ENCODE measurements around the gene FBXO7. TPM values are rescaled to one million over a fixed set of nuclear protein-coding genes. Genes with fewer than 3 reads are reported as not detected.
A peak's percentile ranks its signal among the peaks of the same experiment; 100 is the strongest.

FBXO7 gene
- polyA plus RNA-seq, 1 donor, result 99.4 TPM

DNA sequence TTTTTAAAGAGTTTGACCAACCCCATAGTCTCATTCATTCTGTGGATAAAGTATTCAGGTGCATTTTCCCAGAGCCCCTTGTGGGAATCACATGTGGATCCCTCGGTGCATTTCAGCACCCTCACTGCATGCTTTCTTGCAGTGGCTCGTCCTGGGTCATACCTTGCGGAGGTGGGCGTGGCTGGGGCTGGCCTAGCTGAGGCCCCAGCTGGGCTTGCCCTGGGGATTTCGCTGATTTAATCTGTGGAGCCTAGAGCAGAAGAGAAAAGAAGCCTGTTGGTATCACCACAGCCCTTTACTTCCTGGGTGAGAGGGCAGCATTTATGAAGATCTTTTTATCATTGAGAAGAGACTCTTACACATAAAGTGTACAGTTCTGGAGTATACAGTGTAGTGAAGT, 53.1 kb downstream of the FBXO7 start:
- Histone ChIP-seq H3K27ac (ENCODE audit: low read length) (no peak overlapping the region), H3K9me3 (ENCODE audit: control insufficient read depth, low read depth, low read length) (no peaks in the 10 kb centered on the region), H3K36me3 (ENCODE audit: control insufficient read depth, insufficient read depth, low read length) (no peaks in the 10 kb centered on the region), H3K4me3 (ENCODE audit: low read length) (no peak overlapping the region), H3K4me1 (ENCODE audit: control insufficient read depth, insufficient read depth, low read length) (peaks cover 10% of the 10 kb centered on the region), H3K27me3 (ENCODE audit: control insufficient read depth, insufficient read depth, low read length) (no peaks in the 10 kb centered on the region)
- no CpG with 5 or more reads among the region's 5 CpGs for WGBS (ENCODE audit: insufficient coverage, low lambda C conversion rate)
- DNase-seq, result no peak

DNA sequence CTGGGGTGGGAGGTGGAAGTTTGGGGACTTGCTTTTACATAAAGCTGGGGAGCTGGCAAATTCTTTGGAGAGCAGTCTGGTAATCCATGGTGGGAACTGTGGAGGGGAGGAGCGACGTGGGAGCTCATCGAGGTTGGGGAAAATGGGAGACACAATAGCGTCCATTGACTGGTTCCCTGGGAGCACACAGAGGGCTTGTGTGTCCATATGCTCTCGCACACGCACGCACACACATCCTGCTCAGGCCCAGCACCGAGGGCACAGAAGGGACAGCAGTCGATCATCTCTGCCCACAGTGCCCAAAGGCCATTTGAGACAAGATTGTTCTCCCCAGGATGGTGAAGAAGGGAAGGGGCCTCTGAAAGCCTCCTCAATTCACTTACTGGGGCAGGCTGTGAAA, 53.7 kb downstream of the FBXO7 start:
- H3K27ac ChIP-seq (ENCODE audit: low read length), result no peak overlapping the region
- no peaks in the 10 kb centered on the region for H3K36me3 ChIP-seq (ENCODE audit: control insufficient read depth, insufficient read depth, low read length)
- H3K27me3 ChIP-seq (ENCODE audit: control insufficient read depth, insufficient read depth, low read length), result no peaks in the 10 kb centered on the region
- peaks cover 10% of the 10 kb centered on the region for H3K4me1 ChIP-seq (ENCODE audit: control insufficient read depth, insufficient read depth, low read length)
- DNase-seq, result no peak
- no peak overlapping the region for H3K4me3 ChIP-seq (ENCODE audit: low read length)
- H3K9me3 ChIP-seq (ENCODE audit: control insufficient read depth, low read depth, low read length), result no peaks in the 10 kb centered on the region
- no CpG with 5 or more reads among the region's 9 CpGs for WGBS (ENCODE audit: insufficient coverage, low lambda C conversion rate)

DNA sequence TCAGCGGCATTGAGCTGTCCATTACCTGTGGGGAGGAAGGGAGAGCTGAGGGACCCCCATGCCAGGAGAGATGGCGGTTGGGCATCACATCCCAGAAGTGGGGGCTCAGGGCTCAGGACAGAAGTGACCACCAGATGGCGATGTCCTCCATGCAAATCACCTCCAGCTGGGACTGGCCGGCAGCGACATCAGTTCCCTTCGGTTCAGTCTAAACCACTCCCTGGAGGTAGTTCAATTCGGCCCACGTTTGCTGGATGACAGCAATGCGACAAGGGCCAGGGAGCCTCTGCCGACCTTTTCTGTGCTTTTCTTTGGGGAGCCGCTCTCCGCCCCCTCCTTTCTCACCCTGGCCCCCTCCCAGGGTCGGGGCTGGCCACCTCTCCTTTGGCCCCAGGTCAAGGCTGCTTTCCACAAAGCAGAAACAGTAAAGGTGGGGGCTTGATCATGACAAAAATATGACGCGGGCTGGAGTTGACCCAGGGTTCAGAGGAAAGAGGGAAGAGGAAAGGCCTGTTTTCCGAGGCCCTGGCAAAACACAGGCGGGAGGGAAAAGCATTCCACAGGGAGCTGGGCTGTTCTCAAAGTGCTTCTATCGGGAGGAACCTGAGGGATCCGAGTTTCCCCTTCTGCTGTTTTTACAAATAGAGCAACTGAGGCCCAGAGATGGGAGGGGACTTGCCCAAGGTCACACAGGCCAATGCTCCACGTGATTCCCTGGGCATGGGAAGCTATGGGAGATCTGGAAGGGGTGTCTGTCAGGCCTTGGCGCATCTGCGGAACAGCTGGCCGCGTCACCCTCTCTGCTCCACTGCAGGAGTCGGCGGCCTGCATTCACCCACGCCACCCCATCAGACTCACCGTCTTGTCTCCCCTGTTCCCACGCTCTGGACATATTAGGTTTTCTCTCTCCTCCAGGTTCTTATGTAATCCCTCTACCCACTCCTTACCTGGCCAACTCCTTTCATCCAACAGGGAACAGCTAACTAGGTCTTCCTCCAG, 54.7 kb downstream of the FBXO7 start:
- H3K36me3 ChIP-seq (ENCODE audit: control insufficient read depth, insufficient read depth, low read length), result no peaks in the 10 kb centered on the region
- H3K4me1 ChIP-seq (ENCODE audit: control insufficient read depth, insufficient read depth, low read length), result peaks cover 10% of the 10 kb centered on the region
- H3K27me3 ChIP-seq (ENCODE audit: control insufficient read depth, insufficient read depth, low read length), result no peaks in the 10 kb centered on the region
- DNase-seq, result peak; percentile 68 to 77
- H3K9me3 ChIP-seq (ENCODE audit: control insufficient read depth, low read depth, low read length), result no peaks in the 10 kb centered on the region
- no peak overlapping the region for H3K4me3 ChIP-seq (ENCODE audit: low read length)
- no peak overlapping the region for H3K27ac ChIP-seq (ENCODE audit: low read length)
- 90% methylated on average over 2 of the region's 29 CpGs for whole genome bisulfite sequencing (ENCODE audit: insufficient coverage, low lambda C conversion rate)

DNA sequence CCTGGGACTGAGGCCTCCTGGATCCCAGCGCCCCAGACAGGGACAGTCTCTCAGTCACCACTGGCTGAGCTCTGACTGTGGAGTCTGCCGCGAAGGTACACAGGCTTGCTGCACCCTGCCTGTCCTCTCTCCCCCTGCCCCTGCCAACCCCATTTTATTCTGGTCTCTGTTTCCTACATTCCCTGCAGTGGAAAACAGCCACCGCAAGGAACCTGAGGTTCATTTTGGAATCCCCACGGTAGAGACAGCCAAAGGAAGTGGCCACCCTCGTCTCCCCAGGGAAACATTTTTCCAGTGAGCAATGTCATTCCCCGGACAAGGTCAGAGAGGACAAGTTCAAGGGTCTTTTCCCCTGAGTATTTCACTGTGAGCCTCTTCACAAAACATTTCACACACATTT, 56.6 kb downstream of the FBXO7 start:
- Histone ChIP-seq H3K27ac (ENCODE audit: low read length) (no peak overlapping the region), H3K27me3 (ENCODE audit: control insufficient read depth, insufficient read depth, low read length) (no peaks in the 10 kb centered on the region), H3K4me1 (ENCODE audit: control insufficient read depth, insufficient read depth, low read length) (peaks cover 13% of the 10 kb centered on the region), H3K36me3 (ENCODE audit: control insufficient read depth, insufficient read depth, low read length) (no peaks in the 10 kb centered on the region), H3K9me3 (ENCODE audit: control insufficient read depth, low read depth, low read length) (no peaks in the 10 kb centered on the region), H3K4me3 (ENCODE audit: low read length) (no peak overlapping the region)
- DNase-seq, result no peak
- 39% methylated on average over 3 of the region's 7 CpGs for WGBS (ENCODE audit: insufficient coverage, low lambda C conversion rate)

DNA sequence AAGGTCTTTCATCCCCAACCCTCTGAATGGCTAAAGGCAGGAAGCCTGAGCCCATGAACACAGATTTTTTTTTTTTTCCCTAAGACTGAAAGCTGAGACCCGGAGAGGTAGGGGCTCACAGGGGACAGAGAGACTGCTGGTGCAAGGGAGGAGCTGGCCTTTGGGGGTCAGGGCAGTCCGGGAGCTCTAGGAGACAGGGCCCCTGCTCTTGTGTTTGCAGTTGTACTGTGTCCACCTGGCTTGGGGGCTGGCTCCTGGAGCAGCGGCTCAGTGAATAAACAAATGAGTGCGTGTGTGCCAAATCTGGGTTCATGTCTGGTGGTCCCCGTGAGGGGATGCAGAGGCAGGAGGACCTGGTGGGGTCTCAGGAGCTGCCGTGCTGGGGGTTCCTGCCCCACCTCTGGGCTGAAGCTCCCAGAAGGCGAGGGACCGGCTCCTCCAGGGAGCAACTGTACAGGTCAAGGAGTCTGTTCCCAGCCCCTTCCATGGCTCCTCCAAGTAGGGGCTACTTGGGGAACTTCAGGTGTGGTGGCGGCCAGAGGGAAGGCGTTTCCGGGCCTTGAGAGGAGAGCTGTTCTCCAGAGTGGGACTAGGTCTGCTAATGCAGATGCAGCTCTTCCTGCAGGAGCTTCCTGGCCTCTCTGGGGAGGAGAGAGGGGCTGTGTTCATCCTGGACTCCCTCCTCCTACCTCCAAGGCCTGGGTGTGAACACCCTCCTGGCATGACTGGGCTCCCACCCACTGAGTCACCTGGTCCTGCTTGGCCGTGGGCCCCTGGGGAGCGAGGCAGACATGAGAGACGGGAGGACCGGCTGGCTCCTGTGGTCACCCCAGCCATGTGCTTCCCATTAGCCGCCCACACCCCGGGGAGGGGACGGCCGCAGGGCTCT, 57.6 kb downstream of the FBXO7 start:
- no peak overlapping the region for H3K4me3 ChIP-seq (ENCODE audit: low read length)
- H3K9me3 ChIP-seq (ENCODE audit: control insufficient read depth, low read depth, low read length), result no peaks in the 10 kb centered on the region
- no CpG with 5 or more reads among the region's 19 CpGs for WGBS (ENCODE audit: insufficient coverage, low lambda C conversion rate)
- H3K27ac ChIP-seq (ENCODE audit: low read length), result peak overlapping the region; percentile 70
- no peaks in the 10 kb centered on the region for H3K27me3 ChIP-seq (ENCODE audit: control insufficient read depth, insufficient read depth, low read length)
- peaks cover 13% of the 10 kb centered on the region for H3K4me1 ChIP-seq (ENCODE audit: control insufficient read depth, insufficient read depth, low read length)
- H3K36me3 ChIP-seq (ENCODE audit: control insufficient read depth, insufficient read depth, low read length), result no peaks in the 10 kb centered on the region
- peak; percentile 56 to 62 for DNase-seq

DNA sequence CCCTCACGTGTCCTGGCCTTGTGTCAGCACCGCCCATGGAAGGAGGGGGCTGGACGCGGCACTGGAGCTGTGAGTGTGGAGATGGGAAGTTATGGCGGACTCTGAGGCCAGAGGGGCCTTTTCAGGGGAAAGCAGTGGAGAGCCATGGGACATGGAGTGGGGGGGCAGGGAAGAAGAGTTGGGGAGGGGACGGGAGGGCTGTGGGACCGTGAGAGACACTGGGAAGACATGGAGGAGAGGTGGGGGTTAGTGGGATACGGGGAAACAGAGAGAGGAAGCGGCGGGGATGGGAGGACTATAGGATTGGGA, 58.2 kb downstream of the FBXO7 start:
- H3K9me3 ChIP-seq (ENCODE audit: control insufficient read depth, low read depth, low read length), result no peaks in the 10 kb centered on the region
- no peak overlapping the region for H3K27ac ChIP-seq (ENCODE audit: low read length)
- no CpG with 5 or more reads among the region's 10 CpGs for WGBS (ENCODE audit: insufficient coverage, low lambda C conversion rate)
- no peaks in the 10 kb centered on the region for H3K36me3 ChIP-seq (ENCODE audit: control insufficient read depth, insufficient read depth, low read length)
- H3K4me1 ChIP-seq (ENCODE audit: control insufficient read depth, insufficient read depth, low read length), result peaks cover 13% of the 10 kb centered on the region
- DNase-seq, result no peak
- H3K27me3 ChIP-seq (ENCODE audit: control insufficient read depth, insufficient read depth, low read length), result no peaks in the 10 kb centered on the region
- no peak overlapping the region for H3K4me3 ChIP-seq (ENCODE audit: low read length)

DNA sequence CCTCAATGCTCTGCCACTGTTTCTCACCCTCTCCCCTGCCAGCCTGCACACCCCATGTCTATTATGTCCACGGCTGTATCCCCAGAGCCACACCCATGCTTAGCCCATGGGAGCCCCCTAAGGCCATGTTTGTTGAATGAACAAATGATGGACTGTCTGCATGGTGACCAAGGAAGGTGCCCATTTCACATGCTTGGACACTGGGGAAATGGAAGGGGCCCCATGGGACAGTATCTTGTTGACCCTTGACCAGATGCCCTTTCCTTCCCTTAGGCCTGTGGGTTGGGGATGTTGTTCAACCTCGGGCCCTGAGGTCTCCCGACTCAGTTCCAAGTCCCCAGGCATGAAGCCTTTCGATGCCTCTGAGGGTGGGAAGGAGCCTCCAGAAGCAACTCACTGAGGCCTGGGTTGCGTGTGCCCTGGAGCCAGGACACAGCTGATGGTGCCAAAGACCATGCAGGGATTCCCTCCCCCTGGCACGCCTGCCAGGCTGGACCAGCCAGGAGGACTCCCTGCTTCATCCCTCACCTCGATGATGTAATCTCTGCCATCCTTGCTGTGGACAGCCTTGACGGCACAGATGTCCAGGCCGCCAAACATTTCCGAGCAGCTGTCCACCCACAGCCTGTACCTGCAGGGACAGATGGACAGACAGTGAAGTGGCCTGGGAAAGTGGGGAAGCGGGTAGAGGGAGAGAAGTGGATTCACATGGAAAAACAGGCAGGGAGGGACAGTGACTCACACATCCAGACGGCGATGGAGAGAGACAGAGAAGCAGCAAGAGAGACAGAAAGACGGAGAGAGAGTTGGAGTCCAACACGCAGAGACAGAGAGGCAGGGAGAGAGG, 58.9 kb downstream of the FBXO7 start:
- peak in 1 of 2 donors; percentile 9 for DNase-seq
- peaks cover 13% of the 10 kb centered on the region for H3K4me1 ChIP-seq (ENCODE audit: control insufficient read depth, insufficient read depth, low read length)
- no peaks in the 10 kb centered on the region for H3K36me3 ChIP-seq (ENCODE audit: control insufficient read depth, insufficient read depth, low read length)
- no peak overlapping the region for H3K27ac ChIP-seq (ENCODE audit: low read length)
- no peaks in the 10 kb centered on the region for H3K9me3 ChIP-seq (ENCODE audit: control insufficient read depth, low read depth, low read length)
- WGBS (ENCODE audit: insufficient coverage, low lambda C conversion rate), result 48% methylated on average over 4 of the region's 15 CpGs
- no peaks in the 10 kb centered on the region for H3K27me3 ChIP-seq (ENCODE audit: control insufficient read depth, insufficient read depth, low read length)
- no peak overlapping the region for H3K4me3 ChIP-seq (ENCODE audit: low read length)

DNA sequence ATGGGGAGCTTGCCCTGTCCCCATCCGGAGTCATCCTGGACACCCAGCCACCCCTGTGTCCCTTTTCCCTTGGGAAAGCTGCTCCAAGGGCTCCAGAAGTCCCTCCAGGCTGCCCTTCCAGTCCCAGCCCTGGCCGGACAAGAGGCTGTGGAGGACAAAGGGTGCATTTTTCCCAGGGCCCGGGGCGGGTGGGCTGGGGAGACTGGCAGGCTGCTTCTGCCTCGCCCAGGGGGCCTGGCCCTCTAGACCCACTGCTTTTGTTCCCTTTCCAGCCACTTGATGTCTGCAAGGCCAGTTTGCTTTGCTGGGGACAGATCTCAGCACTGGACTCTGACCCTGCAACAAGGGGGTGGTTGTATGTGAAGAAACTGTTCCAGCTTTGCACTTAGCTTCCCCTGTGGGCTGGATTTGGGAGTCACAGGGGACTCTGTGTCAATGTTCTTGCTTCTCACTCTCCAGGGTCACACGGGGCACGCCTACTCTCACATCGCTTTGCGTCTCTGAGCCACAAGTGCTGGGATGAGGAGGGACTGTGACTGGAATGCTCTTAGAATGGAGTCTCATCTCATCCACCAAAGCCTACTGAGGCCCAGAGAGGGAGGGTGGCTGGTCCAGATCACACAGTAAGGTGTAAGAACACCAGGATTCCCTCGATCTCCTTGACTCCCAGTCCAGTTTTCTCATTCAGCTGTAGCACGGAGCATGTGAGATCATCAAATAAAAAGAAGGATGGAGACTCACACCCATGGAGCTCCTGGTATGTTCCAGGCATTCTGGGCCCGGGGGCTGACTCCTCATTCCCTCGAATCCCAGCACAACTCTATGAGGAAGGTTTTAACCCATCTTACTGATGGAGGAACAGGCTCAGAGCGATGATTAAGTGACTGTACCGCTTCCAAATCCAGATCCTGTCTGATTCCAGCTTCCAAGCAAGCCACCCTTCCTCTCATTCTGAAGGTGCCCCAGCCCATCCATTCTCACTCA, 59.9 kb downstream of the FBXO7 start:
- H3K4me3 ChIP-seq (ENCODE audit: low read length), result no peak overlapping the region
- no CpG with 5 or more reads among the region's 15 CpGs for WGBS (ENCODE audit: insufficient coverage, low lambda C conversion rate)
- H3K27ac ChIP-seq (ENCODE audit: low read length), result no peak overlapping the region
- H3K9me3 ChIP-seq (ENCODE audit: control insufficient read depth, low read depth, low read length), result no peaks in the 10 kb centered on the region
- no peaks in the 10 kb centered on the region for H3K27me3 ChIP-seq (ENCODE audit: control insufficient read depth, insufficient read depth, low read length)
- H3K4me1 ChIP-seq (ENCODE audit: control insufficient read depth, insufficient read depth, low read length), result peaks cover 10% of the 10 kb centered on the region
- H3K36me3 ChIP-seq (ENCODE audit: control insufficient read depth, insufficient read depth, low read length), result no peaks in the 10 kb centered on the region
- DNase-seq, result peak; percentile 63 to 78

DNA sequence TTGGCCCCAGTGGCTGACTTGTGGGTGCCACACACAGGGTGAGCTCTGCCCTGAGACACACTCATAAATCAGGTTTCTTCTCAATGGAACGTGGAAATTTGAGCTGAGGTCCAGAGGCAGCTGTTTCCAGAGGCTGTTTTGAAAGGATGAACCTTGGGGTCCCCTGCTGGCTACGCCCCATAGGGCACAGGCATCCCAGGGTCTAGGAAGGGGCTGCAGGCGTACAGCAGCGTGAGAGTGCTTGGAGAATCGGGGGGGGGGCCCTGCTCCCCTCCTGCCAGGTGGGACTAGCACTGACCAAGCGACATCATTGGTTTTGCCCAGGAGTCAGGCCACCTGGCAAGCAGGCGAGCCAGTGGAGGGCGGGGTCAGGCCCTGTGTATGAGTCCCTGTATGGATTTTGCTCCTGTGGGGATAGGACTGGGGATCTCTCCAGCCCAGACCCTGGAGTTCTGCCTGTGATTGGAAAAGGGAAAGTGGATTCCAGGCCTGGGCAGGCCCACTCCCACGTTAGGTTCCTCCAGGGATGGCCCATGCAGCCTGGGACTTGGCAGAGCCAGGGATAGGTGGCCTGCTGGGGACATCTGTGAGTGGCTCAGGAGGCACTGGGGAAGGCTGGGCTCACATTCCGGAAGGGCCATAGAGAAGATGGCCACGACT, 61.0 kb downstream of the FBXO7 start:
- Histone ChIP-seq H3K27me3 (ENCODE audit: control insufficient read depth, insufficient read depth, low read length) (no peaks in the 10 kb centered on the region), H3K4me1 (ENCODE audit: control insufficient read depth, insufficient read depth, low read length) (peaks cover 10% of the 10 kb centered on the region), H3K36me3 (ENCODE audit: control insufficient read depth, insufficient read depth, low read length) (no peaks in the 10 kb centered on the region), H3K4me3 (ENCODE audit: low read length) (no peak overlapping the region), H3K9me3 (ENCODE audit: control insufficient read depth, low read depth, low read length) (no peaks in the 10 kb centered on the region), H3K27ac (ENCODE audit: low read length) (no peak overlapping the region)
- DNase-seq, result no peak
- no CpG with 5 or more reads among the region's 11 CpGs for WGBS (ENCODE audit: insufficient coverage, low lambda C conversion rate)
